NK-92 treated with Interleukin-12 subunit alpha and Interleukin-12 subunit beta, amount 100 ng/mL, for 24 hours (cell line): ENCODE data around the gene TNNI2.
"Not testable (repeated sequence)": the region's sequence is repeated elsewhere in the genome, so short reads cannot be mapped to it uniquely, and the experiment has no call there.

ENCODE experiments used
- DNase-seq: peaks from one replicate; lab custom pipeline; 2025; lab: John Stamatoyannopoulos, UW

The TNNI2 gene

GRCh38 chr11:1838426-1839144, at the start of gene TNNI2:
Gene TNNI2 (plus strand): TSS chr11:1838981. CDS start chr11:1839697, 716 bp downstream.
- no peak for DNase-seq

DNA sequence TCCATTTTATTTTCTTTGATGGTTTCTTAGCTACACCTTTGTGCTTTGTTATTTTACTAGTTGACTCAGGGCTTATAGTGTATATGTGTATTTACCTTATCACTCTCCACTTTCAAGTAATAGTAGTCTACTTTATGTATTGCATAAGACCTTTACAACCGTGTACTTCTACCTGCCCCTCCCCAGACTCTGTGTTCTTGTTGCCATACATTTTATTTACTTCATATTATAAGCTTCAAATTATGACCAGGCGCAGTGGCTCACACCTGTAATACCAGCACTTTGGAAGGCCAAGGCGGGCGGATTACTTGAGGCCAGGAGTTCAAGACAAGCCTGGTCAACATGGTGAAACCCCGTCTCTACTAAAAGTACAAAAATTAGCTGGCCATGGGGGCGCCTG, 46.9 kb upstream of the TNNI2 start:
- no peak for DNase-seq

GRCh38 chr11:1792461-1792860, 46.3 kb upstream of the TNNI2 start:
- DNase-seq = no peak

DNA sequence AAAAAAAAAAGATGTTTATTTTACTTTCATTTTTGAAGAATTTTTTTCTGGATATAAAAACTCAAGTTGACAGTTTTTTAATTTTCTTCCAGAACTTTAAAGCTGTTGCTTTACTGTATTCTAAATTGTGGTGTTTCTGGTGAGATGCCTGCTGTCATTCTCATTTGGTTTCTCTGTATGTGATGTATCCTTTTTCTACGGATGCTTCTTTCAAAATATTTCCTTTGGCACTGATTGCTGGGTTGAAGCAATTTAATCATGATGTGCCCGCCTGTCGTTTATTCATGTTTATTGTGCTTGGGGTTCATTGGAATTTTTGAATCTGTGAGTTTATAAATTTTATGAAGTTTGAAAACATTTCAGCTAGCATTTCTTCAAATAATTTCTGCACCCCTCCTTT, 45.7 kb upstream of the TNNI2 start:
- no peak for DNase-seq

DNA sequence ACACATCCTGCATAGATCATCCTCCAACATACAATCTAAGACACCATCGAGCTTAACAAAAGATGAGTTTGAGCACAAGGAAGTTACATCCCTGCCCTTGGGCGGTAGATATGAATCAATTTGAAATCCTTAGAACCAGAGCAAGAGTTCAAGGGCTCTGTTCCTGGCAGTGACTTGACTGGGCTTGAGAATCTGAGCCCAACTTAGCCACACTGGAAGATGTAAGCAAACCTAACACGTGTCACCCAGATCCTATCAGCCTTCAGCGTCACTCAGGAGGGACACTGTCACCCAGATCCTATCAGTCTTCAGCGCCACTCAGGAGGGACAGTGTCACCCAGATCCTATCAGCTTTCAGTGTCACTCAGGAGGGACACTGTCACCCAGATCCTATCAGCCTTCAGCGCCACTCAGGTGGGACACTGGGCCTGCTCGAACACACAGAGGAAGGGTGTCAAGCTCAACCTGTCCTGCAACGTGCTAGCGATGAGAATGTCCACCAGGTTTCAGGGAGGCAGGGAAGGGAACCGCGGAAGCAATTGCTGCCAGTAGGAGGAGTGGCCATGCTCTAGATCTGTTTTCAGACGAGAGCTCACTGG, 42.3 kb upstream of the TNNI2 start:
- DNase-seq = no peak

DNA sequence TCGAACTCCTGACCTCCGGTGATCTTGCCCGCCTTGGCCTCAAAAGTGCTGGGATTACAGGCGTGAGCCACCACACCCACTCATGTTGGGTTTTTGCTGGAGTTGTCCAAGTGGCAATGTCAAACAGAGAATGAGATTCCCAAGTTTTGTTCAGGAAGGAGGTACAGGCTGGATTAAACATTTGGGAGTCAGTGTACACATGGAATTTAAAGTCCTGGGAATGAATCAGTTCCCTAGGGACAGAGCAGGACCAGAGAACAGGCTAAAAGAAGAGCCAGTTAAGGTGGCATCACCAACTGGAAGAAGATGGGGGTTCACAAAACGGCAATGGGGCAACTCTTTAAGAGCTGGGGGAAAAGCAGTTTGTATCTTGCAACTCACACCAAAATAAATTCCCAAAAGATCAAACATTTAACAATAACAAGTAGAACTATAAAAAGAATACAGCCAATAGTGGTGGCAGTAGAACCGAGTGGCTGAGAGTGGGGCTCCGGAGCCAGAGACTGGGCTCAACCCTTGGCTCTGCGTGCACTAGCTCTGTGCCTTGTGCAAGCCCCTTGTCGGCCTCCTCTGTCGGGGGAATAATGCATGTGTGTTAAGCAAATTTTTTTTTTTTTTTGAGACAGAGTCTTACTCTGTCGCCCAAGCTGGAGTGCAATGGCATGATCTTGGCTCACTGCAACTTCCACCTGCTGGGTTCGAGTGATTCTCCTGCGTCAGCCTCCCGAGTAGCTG, 41.2 kb upstream of the TNNI2 start:
- no peak for DNase-seq

DNA sequence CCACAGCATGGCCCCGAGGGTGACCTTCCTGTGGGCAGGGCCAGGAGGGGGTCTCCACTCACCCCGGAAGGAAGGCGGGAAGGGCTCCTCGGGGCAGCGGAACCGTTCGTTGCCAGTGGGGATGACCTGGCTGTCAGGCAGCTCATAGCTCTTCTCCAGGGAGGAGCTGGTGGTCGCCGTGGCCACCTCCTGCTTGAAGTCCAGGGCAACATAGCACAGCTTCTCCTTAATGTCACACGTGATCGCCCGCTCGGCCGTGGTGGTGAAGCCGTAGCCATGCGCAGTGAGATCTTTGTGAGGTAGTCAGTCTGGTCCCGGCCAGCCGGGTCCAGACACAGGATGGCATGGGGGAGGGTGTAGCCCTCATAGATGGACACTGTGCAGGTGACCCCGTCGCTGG, 35.5 kb upstream of the TNNI2 start:
- no peak for DNase-seq

DNA sequence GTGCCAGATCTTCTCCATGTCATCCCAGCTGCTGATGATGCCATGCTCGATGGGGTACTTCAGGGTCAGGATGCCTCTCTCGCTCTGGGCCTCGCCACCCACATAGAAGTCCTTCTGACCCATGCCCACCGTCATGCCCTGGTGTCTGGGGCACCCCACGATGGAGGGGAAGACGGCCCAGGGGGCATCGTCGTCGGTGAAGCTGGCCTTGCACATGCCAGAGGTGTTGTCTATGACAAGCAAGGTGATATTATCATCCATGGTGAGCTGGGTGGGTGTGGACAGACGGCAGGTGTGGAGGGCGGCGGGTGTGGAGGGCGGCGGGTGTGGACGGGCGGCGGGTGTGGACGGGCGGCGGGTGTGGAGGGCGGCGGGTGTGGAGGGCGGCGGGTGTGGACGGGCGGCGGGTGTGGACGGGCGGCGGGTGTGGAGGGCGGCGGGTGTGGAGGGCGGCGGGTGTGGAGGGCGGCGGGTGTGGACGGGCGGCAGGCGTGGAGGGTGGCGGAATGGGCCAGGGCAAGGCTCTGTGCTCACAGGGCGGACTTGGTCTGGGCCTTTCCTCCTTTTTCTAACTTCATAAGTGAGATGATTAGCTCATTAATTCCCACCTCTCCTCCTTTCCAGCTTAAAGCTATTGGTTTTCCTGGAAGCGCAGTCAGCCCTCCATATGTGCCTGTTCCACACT, 34.8 kb upstream of the TNNI2 start:
- not testable (repeated sequence) for DNase-seq

DNA sequence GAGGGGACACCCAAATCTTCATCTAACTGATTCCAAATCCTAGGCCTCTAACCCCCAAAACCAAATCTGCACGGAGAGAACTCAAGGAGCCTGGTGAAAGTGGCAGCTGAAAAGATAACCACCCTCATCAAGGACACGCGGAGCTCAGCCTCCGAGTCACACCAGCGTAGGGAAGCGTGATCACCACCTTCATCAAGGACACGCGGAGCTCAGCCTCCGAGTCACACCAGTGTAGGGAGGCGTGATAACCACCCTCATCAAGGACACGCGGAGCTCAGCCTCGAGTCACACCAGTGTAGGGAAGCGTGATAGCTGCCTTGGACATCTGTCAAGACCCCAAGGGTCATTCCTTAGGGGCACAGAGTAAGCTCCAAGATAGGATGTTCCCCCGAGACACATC, 33.3 kb upstream of the TNNI2 start:
- DNase-seq = no peak

GRCh38 chr11:1807264-1807995, 31.4 kb upstream of the TNNI2 start:
- no peak for DNase-seq

GRCh38 chr11:1810761-1811160, 28.0 kb upstream of the TNNI2 start:
- no peak for DNase-seq

DNA sequence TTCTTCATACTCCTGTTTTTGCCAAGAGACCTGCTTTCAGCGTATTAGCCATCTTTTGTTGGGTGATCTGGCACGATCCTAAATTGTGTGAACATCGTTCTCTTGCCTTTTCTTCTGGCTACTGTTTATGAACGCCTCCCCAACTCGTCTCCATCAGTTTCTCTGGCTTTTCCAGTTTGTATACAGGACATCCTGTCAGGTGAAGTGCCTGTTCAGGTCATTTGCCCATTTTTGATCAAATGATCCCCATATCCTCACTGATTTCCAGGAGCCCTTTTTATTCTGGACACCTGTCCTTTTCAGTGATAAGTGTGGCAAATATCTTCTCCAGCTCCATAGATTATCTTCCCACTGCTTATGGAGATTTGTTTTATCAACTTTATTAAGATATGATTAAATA, 26.5 kb upstream of the TNNI2 start:
- no peak for DNase-seq

DNA sequence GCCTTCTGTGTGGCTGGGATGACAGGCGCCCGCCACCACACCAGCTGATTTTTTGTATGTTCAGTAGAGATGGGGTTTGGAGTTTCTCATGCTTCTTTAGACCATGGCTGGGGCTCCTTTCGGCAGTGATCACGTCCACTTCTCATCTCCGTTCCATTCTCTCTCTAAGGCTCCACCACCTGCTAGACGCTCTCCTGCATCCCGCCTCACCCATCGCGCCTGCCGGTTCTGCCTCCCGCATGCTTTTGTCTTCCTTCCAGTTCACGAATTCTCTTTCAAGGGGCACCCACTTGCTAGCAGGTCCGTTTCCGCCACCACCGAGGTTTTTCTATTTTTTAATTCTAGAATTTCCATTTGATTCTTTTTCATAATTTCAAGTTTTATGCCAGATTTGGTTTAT, 26.0 kb upstream of the TNNI2 start:
- DNase-seq = no peak

- not testable (repeated sequence) for DNase-seq
These were observed 25.4 kb upstream of the TNNI2 start for GRCh38 chr11:1813356-1813755.

GRCh38 chr11:1814691-1815090, 24.1 kb upstream of the TNNI2 start:
- no peak for DNase-seq

- no peak for DNase-seq
These were observed 23.5 kb upstream of the TNNI2 start for GRCh38 chr11:1815311-1815710.

GRCh38 chr11:1815751-1816150, 23.0 kb upstream of the TNNI2 start:
- no peak for DNase-seq

DNA sequence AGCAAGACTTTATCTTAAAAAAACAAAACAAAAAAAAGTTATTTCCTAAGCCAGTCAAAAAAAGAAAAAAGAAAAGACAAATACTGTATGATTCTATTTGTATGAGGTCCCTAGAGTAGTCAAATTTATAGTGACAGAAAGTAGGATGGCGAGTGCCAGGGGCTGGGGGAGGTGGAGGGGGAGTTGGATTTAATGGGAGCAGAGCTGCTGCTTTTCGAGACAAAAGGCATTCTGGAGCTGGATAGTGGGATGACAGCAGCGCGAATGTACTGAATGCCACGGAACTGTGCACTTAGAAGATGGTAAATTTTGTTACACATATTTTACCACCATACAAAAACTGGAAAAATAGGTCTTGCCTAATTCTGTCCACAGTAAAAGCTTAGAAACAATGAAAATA, 21.8 kb upstream of the TNNI2 start:
- DNase-seq = no peak

DNA sequence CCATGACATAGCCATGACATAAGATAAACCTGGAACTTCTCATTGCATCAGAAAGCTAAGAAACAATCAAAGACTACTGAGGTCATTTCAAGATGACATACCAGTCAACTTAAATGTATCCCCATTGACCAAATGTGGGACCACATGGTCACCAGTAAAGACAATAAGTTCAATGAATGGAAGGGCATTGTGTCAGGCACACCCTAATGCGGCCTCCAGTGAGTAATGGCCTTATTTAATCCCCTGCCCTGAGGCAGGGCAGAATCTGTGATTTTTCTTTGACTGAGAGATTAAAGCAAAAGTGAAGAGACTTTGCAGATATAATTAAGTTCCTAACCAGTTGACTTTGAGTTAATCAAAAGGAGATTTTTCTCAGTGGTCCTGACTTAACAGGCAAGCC, 21.3 kb upstream of the TNNI2 start:
- DNase-seq = no peak

GRCh38 chr11:1819074-1819473, 19.7 kb upstream of the TNNI2 start:
- DNase-seq = no peak

- DNase-seq = no peak
These were observed 18.1 kb upstream of the TNNI2 start for GRCh38 chr11:1820463-1821325.
